MM.1S (cell line): ENCODE data around the gene SEMA3A.

ENCODE experiments used
- DNase-seq: peaks from one replicate; pipeline ENCODE4 v3.0.0-alpha.2; 2015
- H2AFZ ChIP-seq: fragments of 300-600 bp; sonication (generic); 2 replicates; pipeline ENCODE4 v1.6.0; 2016; ENCODE audit warnings: antibody characterized with exemption, low read length
- H3F3A ChIP-seq: fragments of 300-600 bp; sonication (generic); 2 replicates; pipeline ENCODE4 v1.6.1; 2016; ENCODE audit warnings: mild to moderate bottlenecking, antibody characterized with exemption, low read length, moderate library complexity, mixed read lengths; ENCODE audit not compliant: insufficient read depth
- H3K27ac ChIP-seq: fragments of 300-600 bp; sonication (generic); 2 replicates; pipeline ENCODE4 v1.5.1; 2016; ENCODE audit warnings: mild to moderate bottlenecking, low read length
- H3K27me3 ChIP-seq: fragments of 300-600 bp; sonication (generic); replicated peaks from 2 replicates; pipeline ENCODE4 v1.6.0; 2016; ENCODE audit warnings: low read length; ENCODE audit not compliant: insufficient read depth
- H3K36me3 ChIP-seq: fragments of 300-600 bp; sonication (generic); replicated peaks from 2 replicates; pipeline ENCODE4 v1.6.1; 2016; ENCODE audit warnings: mild to moderate bottlenecking, low read length, mixed read lengths; ENCODE audit not compliant: insufficient read depth
- H3K4me1 ChIP-seq: fragments of 300-600 bp; sonication (generic); 2 replicates; pipeline ENCODE4 v1.6.1; 2016; ENCODE audit warnings: low read length, mixed read lengths
- H3K4me2 ChIP-seq: fragments of 300-600 bp; sonication (generic); 2 replicates; pipeline ENCODE4 v1.6.0; 2016; ENCODE audit warnings: low read depth, low read length
- H3K4me3 ChIP-seq: fragments of 300-600 bp; sonication (generic); 2 replicates; pipeline ENCODE4 v1.5.1; 2016; ENCODE audit warnings: low read length, mixed read lengths
- H3K79me2 ChIP-seq: fragments of 300-600 bp; sonication (generic); 2 replicates; pipeline ENCODE4 v1.6.1; 2016; ENCODE audit warnings: mixed run types, low read length, mixed read lengths
- H3K9ac ChIP-seq: fragments of 300-600 bp; sonication (generic); 2 replicates; pipeline ENCODE4 v1.6.1; 2016; ENCODE audit warnings: low read length, mixed read lengths
- H3K9me2 ChIP-seq: fragments of 300-600 bp; sonication (generic); replicated peaks from 2 replicates; pipeline ENCODE4 v1.6.1; 2016; ENCODE audit warnings: mild to moderate bottlenecking, low read length, mixed read lengths; ENCODE audit not compliant: insufficient read depth
- H3K9me3 ChIP-seq: fragments of 300-600 bp; sonication (generic); replicated peaks from 2 replicates; pipeline ENCODE4 v1.6.1; 2016; ENCODE audit warnings: mild to moderate bottlenecking, low read length, mixed read lengths; ENCODE audit not compliant: insufficient read depth
- H4K20me1 ChIP-seq: fragments of 300-600 bp; sonication (generic); 2 replicates; pipeline ENCODE4 v1.6.1; 2016; ENCODE audit warnings: mild to moderate bottlenecking, low read length, moderate library complexity, mixed read lengths; ENCODE audit not compliant: insufficient read depth
- CTCF ChIP-seq: fragments of 300-600 bp; sonication (generic); IDR thresholded peaks from 2 replicates; pipeline ENCODE4 v1.5.1; 2016; ENCODE audit warnings: antibody characterized with exemption, low read length, mixed read lengths
- EZH2 ChIP-seq: fragments of 300-600 bp; sonication (generic); optimal IDR thresholded peaks from 2 replicates; pipeline ENCODE3; 2017; ENCODE audit warnings: low read depth, mild to moderate bottlenecking, antibody characterized with exemption, low read length, mixed read lengths
- EZH2phosphoT487 ChIP-seq: fragments of 300-600 bp; sonication (generic); IDR thresholded peaks from 2 replicates; pipeline ENCODE4 v1.6.1; 2018; ENCODE audit warnings: antibody characterized with exemption, low read length

The SEMA3A gene

GRCh38 chr7:84107259-84107658, 87.3 kb downstream of the SEMA3A start:
- H2AFZ ChIP-seq: no peak overlapping the region
- no peak overlapping the region for H3K4me2 ChIP-seq
- no peak overlapping the region for H3K4me3 ChIP-seq
- DNase-seq: no peak
- no peaks in the 10 kb centered on the region for H3F3A ChIP-seq
- no peaks in the 10 kb centered on the region for H3K79me2 ChIP-seq
- no peak overlapping the region for H3K9ac ChIP-seq
- TF ChIP-seq CTCF: no peak
- TF ChIP-seq EZH2phosphoT487: no peak
- no peak for TF ChIP-seq EZH2
- no peaks in the 10 kb centered on the region for H3K27me3 ChIP-seq
- no peaks in the 10 kb centered on the region for H3K9me2 ChIP-seq
- H3K27ac ChIP-seq: no peak overlapping the region
- no peaks in the 10 kb centered on the region for H3K4me1 ChIP-seq
- no peaks in the 10 kb centered on the region for H3K9me3 ChIP-seq
- no peaks in the 10 kb centered on the region for H4K20me1 ChIP-seq
- H3K36me3 ChIP-seq: no peaks in the 10 kb centered on the region

GRCh38 chr7:84106291-84106690, 88.3 kb downstream of the SEMA3A start:
- Histone ChIP-seq H3F3A (no peaks in the 10 kb centered on the region), H3K27ac (no peak overlapping the region), H3K36me3 (no peaks in the 10 kb centered on the region), H3K9ac (no peak overlapping the region), H3K9me2 (no peaks in the 10 kb centered on the region), H3K9me3 (no peaks in the 10 kb centered on the region), H3K79me2 (no peaks in the 10 kb centered on the region), H4K20me1 (no peaks in the 10 kb centered on the region), H2AFZ (no peak overlapping the region), H3K4me2 (no peak overlapping the region), H3K4me3 (no peak overlapping the region), H3K4me1 (no peaks in the 10 kb centered on the region), H3K27me3 (no peaks in the 10 kb centered on the region)
- DNase-seq: no peak
- TF ChIP-seq EZH2phosphoT487: no peak
- TF ChIP-seq CTCF: no peak
- no peak for TF ChIP-seq EZH2

GRCh38 chr7:84105586-84105985, 89.0 kb downstream of the SEMA3A start:
- no peaks in the 10 kb centered on the region for H4K20me1 ChIP-seq
- H3K27ac ChIP-seq: no peak overlapping the region
- no peak overlapping the region for H3K4me3 ChIP-seq
- no peaks in the 10 kb centered on the region for H3K4me1 ChIP-seq
- H3K79me2 ChIP-seq: no peaks in the 10 kb centered on the region
- TF ChIP-seq EZH2 (no peak), CTCF (no peak), EZH2phosphoT487 (no peak)
- H3K27me3 ChIP-seq: no peaks in the 10 kb centered on the region
- no peak overlapping the region for H2AFZ ChIP-seq
- no peaks in the 10 kb centered on the region for H3K9me2 ChIP-seq
- H3K9ac ChIP-seq: no peak overlapping the region
- H3K36me3 ChIP-seq: no peaks in the 10 kb centered on the region
- DNase-seq: no peak
- no peaks in the 10 kb centered on the region for H3K9me3 ChIP-seq
- no peaks in the 10 kb centered on the region for H3F3A ChIP-seq
- H3K4me2 ChIP-seq: no peak overlapping the region

- no peaks in the 10 kb centered on the region for H4K20me1 ChIP-seq
- no peak overlapping the region for H3K9ac ChIP-seq
- no peak overlapping the region for H3K4me3 ChIP-seq
- H2AFZ ChIP-seq: no peak overlapping the region
- no peaks in the 10 kb centered on the region for H3K36me3 ChIP-seq
- no peaks in the 10 kb centered on the region for H3K4me1 ChIP-seq
- H3K4me2 ChIP-seq: no peak overlapping the region
- no peaks in the 10 kb centered on the region for H3K79me2 ChIP-seq
- H3K9me2 ChIP-seq: no peaks in the 10 kb centered on the region
- no peak overlapping the region for H3K27ac ChIP-seq
- no peak for DNase-seq
- no peaks in the 10 kb centered on the region for H3K9me3 ChIP-seq
- no peak for TF ChIP-seq CTCF
- TF ChIP-seq EZH2: no peak
- no peak for TF ChIP-seq EZH2phosphoT487
- no peaks in the 10 kb centered on the region for H3K27me3 ChIP-seq
- no peaks in the 10 kb centered on the region for H3F3A ChIP-seq
Measured at GRCh38 chr7:84104826-84105225, 89.8 kb downstream of the SEMA3A start.
